ENCODE measurements around the gene LDHD.
"Not testable (repeated sequence)": the region's sequence is repeated elsewhere in the genome, so short reads cannot be mapped to it uniquely, and the experiment has no call there.

Gene LDHD

GRCh38 chr16:75116081-75116910 lies at the start of gene LDHD:
TSS of gene LDHD (minus strand) at chr16:75116780. CDS start at chr16:75116720, 60 bp downstream.
- Mint-ChIP-seq H3K4me3 (no peak within 1 kb of the TSS), H3K9me3 (ENCODE audit: low read depth) (no peaks in the 10 kb centered on the region), H3K27ac (no peak within 1 kb of the TSS), H3K4me1 (ENCODE audit: low read depth) (peaks cover under 1% of the 10 kb centered on the region), H3K36me3 (no peaks in the 10 kb centered on the region), H3K27me3 (peaks cover 4% of the 10 kb centered on the region)

- Mint-ChIP-seq H3K4me3 (no peak overlapping the region), H3K9me3 (ENCODE audit: low read depth) (peaks cover 4% of the 10 kb centered on the region), H3K27me3 (no peaks in the 10 kb centered on the region), H3K4me1 (ENCODE audit: low read depth) (peaks cover 2% of the 10 kb centered on the region), H3K36me3 (peaks cover 30% of the 10 kb centered on the region), H3K27ac (no peak overlapping the region)
These were observed 43.8 kb upstream of the LDHD start for GRCh38 chr16:75160386-75160785.

- H3K4me1 Mint-ChIP-seq (ENCODE audit: low read depth): peaks cover 28% of the 10 kb centered on the region
- H3K27ac Mint-ChIP-seq: peak overlapping the region; percentile 64
- H3K27me3 Mint-ChIP-seq: no peaks in the 10 kb centered on the region
- peaks cover 30% of the 10 kb centered on the region for H3K36me3 Mint-ChIP-seq
- H3K9me3 Mint-ChIP-seq (ENCODE audit: low read depth): peaks cover 18% of the 10 kb centered on the region
- peak overlapping the region; percentile 44 for H3K4me3 Mint-ChIP-seq
These were observed 36.1 kb upstream of the LDHD start for GRCh38 chr16:75152635-75153034.

GRCh38 chr16:75151798-75152197 lies 35.2 kb upstream of the LDHD start:
- H3K27ac Mint-ChIP-seq: peak overlapping the region; percentile 64

GRCh38 chr16:75148311-75149195 lies 32.0 kb upstream of the LDHD start, which contains the start of gene ZFP1:
TSS of gene ZFP1 (plus strand) at chr16:75148524. CDS start at chr16:75152952, 4,428 bp downstream.
- peaks cover 26% of the 10 kb centered on the region for H3K4me1 Mint-ChIP-seq (ENCODE audit: low read depth)
- no peaks in the 10 kb centered on the region for H3K27me3 Mint-ChIP-seq
- H3K36me3 Mint-ChIP-seq: peaks cover 24% of the 10 kb centered on the region
- peak within 1 kb of the TSS; percentile 93 for H3K4me3 Mint-ChIP-seq
- H3K9me3 Mint-ChIP-seq (ENCODE audit: low read depth): peaks cover 18% of the 10 kb centered on the region
- H3K27ac Mint-ChIP-seq: peak within 1 kb of the TSS; percentile 88

More at GRCh38 chr16:75151798-75152197, 35.2 kb upstream of the LDHD start:
- peaks cover 27% of the 10 kb centered on the region for H3K36me3 Mint-ChIP-seq
- no peaks in the 10 kb centered on the region for H3K27me3 Mint-ChIP-seq
- H3K4me1 Mint-ChIP-seq (ENCODE audit: low read depth): peaks cover 28% of the 10 kb centered on the region
- H3K9me3 Mint-ChIP-seq (ENCODE audit: low read depth): peaks cover 18% of the 10 kb centered on the region
- H3K4me3 Mint-ChIP-seq: peak overlapping the region; percentile 44

GRCh38 chr16:75147968-75148310 lies 31.4 kb upstream of the LDHD start:
- Mint-ChIP-seq H3K9me3 (ENCODE audit: low read depth) (peaks cover 18% of the 10 kb centered on the region), H3K36me3 (peaks cover 22% of the 10 kb centered on the region), H3K27me3 (no peaks in the 10 kb centered on the region), H3K4me3 (peak overlapping the region; percentile 73), H3K27ac (no peak overlapping the region), H3K4me1 (ENCODE audit: low read depth) (peaks cover 25% of the 10 kb centered on the region)

- Mint-ChIP-seq H3K27ac (no peak overlapping the region), H3K36me3 (no peaks in the 10 kb centered on the region), H3K27me3 (no peaks in the 10 kb centered on the region), H3K4me1 (ENCODE audit: low read depth) (peaks cover 2% of the 10 kb centered on the region), H3K9me3 (ENCODE audit: low read depth) (no peaks in the 10 kb centered on the region), H3K4me3 (no peak overlapping the region)
These were observed 27.4 kb upstream of the LDHD start for GRCh38 chr16:75143941-75144340.

- H3K27ac Mint-ChIP-seq: no peak overlapping the region
- H3K4me1 Mint-ChIP-seq (ENCODE audit: low read depth): peaks cover 2% of the 10 kb centered on the region
- peaks cover 1% of the 10 kb centered on the region for H3K27me3 Mint-ChIP-seq
- H3K9me3 Mint-ChIP-seq (ENCODE audit: low read depth): no peaks in the 10 kb centered on the region
- no peak overlapping the region for H3K4me3 Mint-ChIP-seq
- H3K36me3 Mint-ChIP-seq: no peaks in the 10 kb centered on the region
These were observed 22.9 kb upstream of the LDHD start for GRCh38 chr16:75139498-75139897.

- Mint-ChIP-seq H3K4me3 (no peak overlapping the region), H3K27ac (no peak overlapping the region), H3K36me3 (no peaks in the 10 kb centered on the region), H3K4me1 (ENCODE audit: low read depth) (peaks cover 2% of the 10 kb centered on the region), H3K27me3 (peaks cover 1% of the 10 kb centered on the region), H3K9me3 (ENCODE audit: low read depth) (no peaks in the 10 kb centered on the region)
These were observed 22.1 kb upstream of the LDHD start for GRCh38 chr16:75138636-75139035.

- H3K4me3 Mint-ChIP-seq: no peak overlapping the region
- H3K9me3 Mint-ChIP-seq (ENCODE audit: low read depth): no peaks in the 10 kb centered on the region
- peaks cover 2% of the 10 kb centered on the region for H3K4me1 Mint-ChIP-seq (ENCODE audit: low read depth)
- no peaks in the 10 kb centered on the region for H3K36me3 Mint-ChIP-seq
- no peak overlapping the region for H3K27ac Mint-ChIP-seq
- peaks cover 1% of the 10 kb centered on the region for H3K27me3 Mint-ChIP-seq
These were observed 21.7 kb upstream of the LDHD start for GRCh38 chr16:75138233-75138632.

- Mint-ChIP-seq H3K4me3 (no peak overlapping the region), H3K27me3 (peaks cover 4% of the 10 kb centered on the region), H3K27ac (no peak overlapping the region), H3K36me3 (no peaks in the 10 kb centered on the region), H3K4me1 (ENCODE audit: low read depth) (peaks cover 9% of the 10 kb centered on the region), H3K9me3 (ENCODE audit: low read depth) (no peaks in the 10 kb centered on the region)
These were observed 14.5 kb upstream of the LDHD start for GRCh38 chr16:75131081-75131480.

- H3K4me1 Mint-ChIP-seq (ENCODE audit: low read depth): peaks cover 9% of the 10 kb centered on the region
- H3K36me3 Mint-ChIP-seq: no peaks in the 10 kb centered on the region
- no peaks in the 10 kb centered on the region for H3K9me3 Mint-ChIP-seq (ENCODE audit: low read depth)
- H3K4me3 Mint-ChIP-seq: no peak overlapping the region
- H3K27ac Mint-ChIP-seq: no peak overlapping the region
- H3K27me3 Mint-ChIP-seq: peaks cover 4% of the 10 kb centered on the region
These were observed 13.7 kb upstream of the LDHD start for GRCh38 chr16:75130150-75130771.

GRCh38 chr16:75129421-75130149 lies 13.0 kb upstream of the LDHD start:
- not testable (repeated sequence) for H3K27me3 Mint-ChIP-seq; H3K36me3 Mint-ChIP-seq; H3K4me3 Mint-ChIP-seq; H3K27ac Mint-ChIP-seq; H3K4me1 Mint-ChIP-seq (ENCODE audit: low read depth); H3K9me3 Mint-ChIP-seq (ENCODE audit: low read depth)

GRCh38 chr16:75127713-75128415 lies 11.3 kb upstream of the LDHD start:
- no peaks in the 10 kb centered on the region for H3K36me3 Mint-ChIP-seq
- H3K9me3 Mint-ChIP-seq (ENCODE audit: low read depth): no peaks in the 10 kb centered on the region
- peaks cover 4% of the 10 kb centered on the region for H3K27me3 Mint-ChIP-seq
- no peak overlapping the region for H3K27ac Mint-ChIP-seq
- no peak overlapping the region for H3K4me3 Mint-ChIP-seq
- peaks cover 9% of the 10 kb centered on the region for H3K4me1 Mint-ChIP-seq (ENCODE audit: low read depth)

Measured in activated naive CD8-positive, alpha-beta T cell (primary cell).